GM03348 (cell line): ENCODE measurements around the gene WFDC1.
A peak's percentile ranks its signal among the peaks of the same experiment; 100 is the strongest.

ENCODE experiments used
- DNase-seq: peaks from one replicate; pipeline ENCODE4 v3.0.0; 2012; ENCODE audit warnings: low spot score

Gene WFDC1

DNA sequence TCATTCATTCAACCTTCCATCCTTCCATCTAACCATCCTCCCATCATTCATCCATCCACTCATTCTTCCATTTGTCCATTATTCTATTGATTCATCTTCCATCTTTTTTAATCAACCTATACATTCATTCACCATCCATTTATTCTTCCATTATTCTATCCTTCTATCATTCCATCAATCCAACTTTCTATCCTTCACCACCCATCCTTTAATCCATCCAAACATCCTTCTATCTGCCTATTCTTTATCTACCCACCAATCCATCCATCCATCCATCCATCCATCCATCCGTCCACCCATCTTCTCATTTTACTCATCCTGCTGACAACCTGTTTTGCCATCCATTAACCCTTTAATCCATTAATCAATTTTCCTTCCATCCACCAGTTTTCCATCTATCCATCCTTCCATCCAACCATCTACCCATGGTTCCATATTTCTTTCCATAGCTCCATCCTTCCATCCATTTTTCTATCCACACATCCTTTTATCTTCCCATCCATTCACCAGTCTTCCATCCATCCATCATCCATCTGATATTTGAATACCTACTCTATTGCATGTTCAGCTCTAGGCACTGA lies 21.8 kb upstream of the WFDC1 start:
- no peak for DNase-seq

DNA sequence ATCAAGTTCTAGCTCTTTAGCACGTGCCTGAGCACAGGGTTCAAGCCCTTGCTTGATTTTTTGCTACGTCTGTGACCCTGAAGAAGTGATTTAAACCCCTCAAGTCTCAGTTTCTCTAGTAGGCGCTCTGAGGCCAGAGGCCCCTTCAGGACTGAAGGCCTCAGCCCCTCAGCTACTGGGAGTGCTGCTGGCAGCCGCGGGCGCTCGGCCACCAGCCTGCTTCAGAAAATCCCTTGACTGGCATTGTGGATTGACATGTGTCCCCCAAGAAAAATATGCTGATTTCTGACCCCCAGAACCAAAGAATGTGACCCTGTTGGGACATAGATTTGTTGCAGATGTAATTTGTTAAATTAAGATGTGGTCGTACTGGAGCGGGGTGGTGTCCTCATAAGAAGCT lies 20.2 kb upstream of the WFDC1 start:
- no peak for DNase-seq

DNA sequence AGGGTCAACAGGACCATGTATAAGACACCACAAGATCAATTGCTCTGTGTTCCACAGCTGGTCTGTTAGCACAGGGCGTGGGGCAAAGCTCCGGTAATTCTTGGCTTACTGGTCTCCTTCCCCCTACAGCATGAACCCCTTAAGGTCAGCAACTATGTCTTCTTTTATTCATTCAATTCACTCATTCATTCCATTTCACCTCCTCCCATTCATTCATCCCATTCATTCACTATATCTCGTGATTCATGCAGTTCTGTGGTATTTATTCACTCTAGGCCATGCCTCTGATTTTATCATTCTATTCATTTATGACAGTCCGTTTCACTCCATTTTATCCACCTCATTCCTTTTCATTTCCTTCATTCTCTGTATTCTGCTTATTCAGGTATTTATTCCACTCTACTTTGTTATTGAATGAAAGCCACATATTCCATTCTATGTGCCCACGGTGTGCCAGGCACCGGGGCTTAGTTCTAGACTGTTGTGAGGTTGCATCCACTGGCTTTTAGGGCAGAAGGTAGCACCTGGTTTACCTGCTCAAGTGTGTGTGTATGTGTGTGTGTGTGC lies 19.0 kb upstream of the WFDC1 start:
- no peak for DNase-seq

DNA sequence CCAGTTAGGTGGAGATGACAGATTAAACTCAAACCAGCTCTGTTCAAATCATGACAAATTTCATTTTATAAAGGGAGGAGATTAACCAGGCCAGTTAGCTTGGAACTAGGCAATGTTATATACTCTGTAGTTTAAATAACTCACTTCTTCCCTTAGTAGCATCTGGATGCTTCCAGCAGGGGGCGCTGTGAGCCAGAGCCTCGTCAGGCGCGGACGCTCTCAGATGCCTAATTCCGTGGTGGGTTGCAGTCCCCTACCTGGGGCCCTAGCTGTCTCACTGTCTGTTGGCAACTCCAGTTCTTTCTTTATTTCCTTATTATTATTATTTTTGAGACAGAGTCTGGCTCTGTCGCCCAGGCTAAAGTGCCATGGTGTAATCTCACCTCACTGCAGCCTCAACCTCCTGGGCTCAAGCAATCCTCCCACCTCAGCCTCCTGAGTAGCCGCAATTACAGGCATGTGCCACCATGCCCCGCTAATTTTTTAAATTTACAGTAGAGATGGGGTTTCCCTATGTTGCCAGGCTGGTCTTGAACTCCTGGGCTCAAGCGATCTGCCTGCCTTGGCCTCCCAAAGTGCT lies 17.3 kb upstream of the WFDC1 start:
- DNase-seq, result peak; percentile 78

DNA sequence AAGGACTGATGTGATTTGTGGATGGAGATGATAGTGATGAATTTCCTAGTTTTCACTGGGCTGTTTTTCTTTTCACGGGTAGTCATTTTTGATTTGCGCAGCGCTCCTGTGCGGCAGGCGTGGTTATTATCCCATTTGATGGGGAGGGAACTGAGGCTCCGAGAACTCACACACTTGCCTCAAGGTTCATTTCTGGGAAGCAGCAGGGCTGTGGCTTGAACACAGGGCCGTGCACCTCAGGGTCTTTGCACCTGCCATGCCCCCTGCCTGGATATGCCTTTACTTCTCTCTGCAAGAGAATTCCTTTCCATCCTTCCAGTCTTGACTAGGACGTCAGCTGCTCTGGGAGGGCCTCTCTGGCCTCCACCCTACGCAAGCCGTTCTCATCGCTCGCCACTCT lies 16.3 kb upstream of the WFDC1 start:
- no peak for DNase-seq

DNA sequence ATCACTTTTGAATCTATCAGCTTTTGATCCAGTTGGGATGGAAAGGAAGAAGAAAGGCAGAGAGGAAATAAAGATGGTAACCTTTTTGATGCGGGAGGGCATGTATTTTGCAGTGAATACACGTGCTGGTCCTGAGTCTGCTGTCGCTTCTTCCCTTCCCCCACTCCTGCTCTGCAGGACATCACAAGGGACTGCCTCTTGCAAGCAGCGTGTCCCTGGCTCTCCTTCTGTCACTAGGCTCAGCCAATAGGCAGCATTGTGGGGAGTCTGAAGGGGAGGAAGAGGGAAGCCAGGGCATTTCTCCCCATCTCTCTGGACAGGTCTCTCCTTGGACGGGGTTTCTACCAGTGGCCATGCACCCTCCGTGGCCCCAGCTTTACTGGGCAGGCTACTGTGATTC lies 15.7 kb upstream of the WFDC1 start:
- no peak for DNase-seq

DNA sequence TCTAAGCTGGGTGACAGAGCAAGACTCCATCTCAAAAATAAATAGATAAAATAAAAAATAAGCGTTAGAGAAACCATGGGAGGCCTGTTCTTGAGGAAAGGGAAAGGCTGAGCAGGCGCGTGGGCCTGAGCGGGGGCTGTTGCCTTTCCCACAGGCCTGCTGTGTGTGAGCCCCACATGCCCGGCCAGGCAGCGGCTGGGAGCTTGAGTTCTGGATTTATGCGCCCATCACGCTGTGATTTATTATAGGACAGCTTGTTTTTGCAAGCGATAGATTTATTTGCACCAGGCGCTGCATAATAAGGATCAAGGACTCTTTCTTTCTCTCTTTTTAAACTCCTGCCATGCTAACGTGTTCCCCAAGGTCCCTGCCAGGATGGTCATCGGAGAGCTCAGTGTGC lies 14.8 kb upstream of the WFDC1 start:
- no peak for DNase-seq

DNA sequence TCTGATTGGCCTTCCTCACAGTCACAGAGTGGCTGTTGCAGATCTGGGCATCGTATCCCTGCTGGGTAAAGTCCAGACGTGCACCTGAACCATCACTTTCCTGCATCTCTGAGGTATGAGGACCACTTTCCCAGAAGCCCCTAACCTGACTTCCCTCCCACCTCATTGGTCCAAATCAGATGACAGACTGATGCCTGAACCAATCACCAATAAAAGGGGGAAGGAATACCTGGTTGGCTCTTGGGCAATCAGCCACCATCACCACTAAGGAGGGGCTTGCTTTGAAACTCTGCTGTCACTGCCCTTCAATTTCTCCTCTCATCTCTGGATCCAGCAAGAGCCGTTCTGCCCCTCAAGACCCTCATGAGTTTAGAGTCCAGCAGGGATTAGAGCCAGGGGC lies 13.6 kb upstream of the WFDC1 start:
- DNase-seq, result peak; percentile 28

DNA sequence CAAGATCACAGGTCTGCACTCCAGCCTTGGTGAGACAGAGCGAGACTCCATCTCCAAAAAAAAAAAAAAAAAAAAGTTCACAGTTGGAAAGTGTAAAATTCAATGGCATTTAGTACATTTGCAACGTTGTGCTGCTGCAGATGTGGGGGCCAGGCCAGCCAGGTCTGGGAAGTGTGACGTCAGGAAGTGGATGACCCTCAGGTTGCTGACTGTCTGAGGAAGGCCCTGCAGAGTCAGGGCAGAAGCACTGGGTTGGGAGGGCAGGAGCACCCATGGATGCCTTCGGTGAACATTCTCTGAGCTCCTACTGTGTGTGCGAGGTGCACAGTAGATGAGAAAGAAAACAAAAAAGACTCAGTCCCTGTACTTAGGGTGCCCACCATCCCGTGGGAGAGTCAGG lies 12.1 kb upstream of the WFDC1 start:
- DNase-seq, result no peak

DNA sequence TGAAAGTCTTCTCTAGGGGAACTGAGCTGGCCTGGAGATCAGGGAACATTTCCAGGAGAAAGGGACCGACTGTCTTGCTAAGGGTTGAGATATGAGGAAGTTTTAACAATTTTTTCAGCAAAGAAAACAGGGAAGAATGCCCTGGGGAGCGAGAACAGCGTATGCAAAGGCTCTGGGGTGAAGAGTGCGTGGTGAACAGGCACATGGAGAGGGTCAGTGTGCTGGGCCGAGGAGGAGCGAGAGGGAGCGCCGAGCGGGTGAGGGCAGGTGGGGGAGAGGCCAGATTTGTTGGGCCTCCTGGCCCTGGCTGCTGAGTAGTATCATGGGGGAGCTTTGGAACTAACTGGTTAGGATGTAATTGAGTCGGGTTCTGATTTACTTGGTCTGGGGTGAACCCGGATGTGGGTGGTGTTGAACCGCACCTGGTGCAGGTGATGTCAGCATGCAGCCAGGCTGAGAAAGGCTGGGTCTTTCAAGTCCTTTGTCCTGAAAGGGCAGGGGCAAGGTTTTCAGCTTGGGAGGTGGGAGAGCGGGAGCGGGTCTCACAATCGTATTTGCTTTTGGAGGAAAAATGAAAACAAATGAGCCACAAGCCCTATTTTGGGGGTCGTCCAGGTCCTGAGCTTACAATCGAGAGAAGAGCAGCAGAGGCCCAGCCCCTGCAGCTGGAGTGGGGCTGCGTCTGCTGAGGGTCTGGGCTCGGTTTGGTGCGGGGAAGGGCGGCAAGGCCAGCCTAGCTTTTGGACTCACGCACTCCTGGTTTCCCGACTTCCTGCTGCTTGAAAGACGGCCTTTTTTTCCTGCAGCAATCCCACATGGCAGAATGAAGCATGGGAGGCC lies 11.1 kb upstream of the WFDC1 start:
- DNase-seq, result no peak

DNA sequence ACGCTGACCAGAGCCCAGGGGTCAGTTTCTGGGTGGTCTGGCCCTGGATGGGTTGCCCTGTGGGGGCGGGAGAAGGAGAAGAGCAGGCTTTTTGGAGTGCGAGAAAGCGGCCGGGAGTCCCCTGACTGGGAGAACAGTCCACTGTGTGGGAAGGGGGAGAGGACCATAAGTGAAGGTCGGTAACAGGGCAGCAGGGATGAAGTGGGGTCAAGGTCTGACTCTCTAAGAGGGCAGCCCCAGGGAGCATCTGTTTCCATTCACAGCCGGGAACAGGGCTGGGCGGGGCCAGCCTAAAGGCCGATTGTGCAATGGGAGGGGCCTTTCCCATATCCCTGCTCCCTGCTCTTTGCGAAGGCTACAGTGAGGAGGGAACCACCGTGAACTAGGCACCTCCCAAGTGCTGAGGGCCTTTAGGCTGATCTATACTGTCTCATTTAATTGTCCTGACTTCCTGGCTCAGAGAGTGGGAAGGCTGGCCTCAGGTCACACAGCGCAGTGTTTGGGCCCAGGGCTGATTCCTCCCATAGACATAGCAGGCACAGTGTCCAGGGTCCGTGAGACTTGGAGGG lies 10.4 kb upstream of the WFDC1 start:
- DNase-seq, result peak; percentile 78

DNA sequence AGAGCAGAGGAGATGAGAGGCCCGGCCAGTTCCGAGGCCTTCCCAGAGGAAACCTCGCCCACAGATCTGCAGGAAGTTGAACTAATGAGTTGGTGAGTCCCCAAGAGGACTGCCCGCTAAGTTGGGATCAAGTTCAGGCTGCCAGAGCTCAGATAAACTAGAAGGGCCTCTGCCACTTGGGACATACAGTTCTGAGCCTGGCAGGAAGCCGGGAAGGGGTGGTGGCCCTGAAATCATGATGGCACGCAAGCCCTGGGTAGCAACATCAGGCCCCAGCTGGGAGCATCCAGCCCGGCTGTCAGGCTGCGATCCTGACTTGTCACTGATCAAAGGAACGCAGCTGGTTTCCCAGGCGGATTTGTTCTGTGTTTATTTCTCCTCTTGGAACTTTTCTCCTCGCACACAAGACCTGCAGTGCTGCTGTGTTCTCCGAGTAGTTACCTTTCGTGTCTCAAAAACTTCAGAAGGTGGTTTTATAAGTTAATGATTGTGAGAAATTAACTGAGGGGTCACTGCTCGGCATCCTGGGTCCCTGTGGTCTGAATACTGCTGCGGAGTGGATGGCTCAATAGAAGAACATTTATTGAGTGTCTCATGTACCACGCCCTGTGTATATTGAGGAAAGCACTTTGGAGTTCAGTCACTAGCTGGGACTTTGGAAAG lies 8.0 kb upstream of the WFDC1 start:
- no peak for DNase-seq

DNA sequence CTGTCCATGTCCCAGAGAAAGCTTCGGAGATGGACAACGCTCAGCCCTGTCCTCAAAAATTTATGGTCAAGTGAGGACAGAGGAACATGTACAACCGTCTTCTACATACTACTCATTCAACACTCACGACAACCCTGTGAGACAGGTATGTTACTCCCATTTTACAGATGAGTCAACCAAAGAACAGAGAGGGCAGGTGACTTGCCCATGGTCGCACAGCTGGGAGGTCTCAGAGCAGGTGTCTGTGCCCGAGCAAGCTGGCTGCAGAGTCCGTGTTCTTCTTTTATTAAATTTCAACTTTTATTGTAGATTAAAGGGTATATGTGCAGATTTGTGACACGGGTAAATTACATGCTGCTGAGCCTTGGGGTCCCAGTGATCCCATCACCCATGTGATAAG lies 5.8 kb upstream of the WFDC1 start:
- DNase-seq, result no peak

DNA sequence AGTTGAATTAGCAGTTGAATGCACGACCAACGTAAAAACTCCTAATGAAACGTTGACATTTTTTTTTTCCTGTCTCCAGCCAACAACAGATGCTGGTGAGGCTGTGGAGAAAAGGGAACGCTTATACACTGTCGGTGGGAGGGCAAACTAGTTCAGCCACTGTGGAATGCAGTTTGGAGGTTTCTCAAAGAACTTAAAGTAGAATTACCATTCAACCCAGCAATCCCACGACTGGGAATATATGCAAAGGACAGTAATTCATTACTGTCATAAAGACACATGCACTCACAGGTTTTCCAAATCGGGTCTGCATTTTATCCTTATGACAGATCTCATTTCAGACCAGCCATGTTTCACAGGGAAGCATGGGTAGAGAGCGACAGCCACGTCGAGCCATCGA lies 3.5 kb upstream of the WFDC1 start:
- no peak for DNase-seq

DNA sequence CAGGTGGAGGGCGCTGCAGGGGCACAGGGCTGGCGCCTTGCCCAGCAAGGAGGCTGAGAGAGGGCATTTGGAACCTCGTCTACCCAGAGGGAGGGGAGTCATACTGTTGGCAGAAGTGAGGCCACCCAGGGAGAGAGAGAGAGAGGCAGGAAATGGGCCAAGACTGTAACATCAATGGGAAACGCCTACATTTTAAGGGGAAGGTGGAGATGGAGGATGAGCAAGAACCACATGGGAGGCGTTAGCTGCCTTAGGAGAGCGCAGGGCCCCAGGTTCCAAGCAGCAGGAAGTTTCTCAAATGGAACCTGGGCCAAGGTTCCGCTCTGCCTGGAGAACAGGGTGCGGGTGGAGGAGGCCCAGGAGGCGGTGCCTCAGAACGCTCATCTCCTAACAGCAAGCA lies 2.7 kb upstream of the WFDC1 start:
- no peak for DNase-seq

DNA sequence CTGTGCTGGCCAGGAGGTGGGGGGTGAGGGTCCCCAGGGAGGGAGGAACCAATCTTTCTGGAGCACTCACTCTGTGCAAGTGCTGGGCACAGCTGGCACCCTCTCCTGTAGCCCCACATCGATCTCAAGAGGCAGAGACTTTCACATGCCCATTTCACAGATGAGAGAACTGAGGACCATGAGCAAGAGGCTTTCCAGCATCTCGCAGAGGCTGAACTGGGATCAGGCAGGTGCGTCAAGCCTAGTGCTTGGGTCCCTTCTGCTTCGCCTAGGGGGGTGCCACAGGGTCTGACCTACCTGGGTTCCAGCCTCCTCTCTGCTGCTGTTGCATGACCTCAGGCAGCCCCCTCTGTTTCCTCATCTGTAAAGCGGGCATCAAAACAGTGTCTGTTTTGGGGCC lies 1.3 kb upstream of the WFDC1 start:
- DNase-seq, result no peak

DNA sequence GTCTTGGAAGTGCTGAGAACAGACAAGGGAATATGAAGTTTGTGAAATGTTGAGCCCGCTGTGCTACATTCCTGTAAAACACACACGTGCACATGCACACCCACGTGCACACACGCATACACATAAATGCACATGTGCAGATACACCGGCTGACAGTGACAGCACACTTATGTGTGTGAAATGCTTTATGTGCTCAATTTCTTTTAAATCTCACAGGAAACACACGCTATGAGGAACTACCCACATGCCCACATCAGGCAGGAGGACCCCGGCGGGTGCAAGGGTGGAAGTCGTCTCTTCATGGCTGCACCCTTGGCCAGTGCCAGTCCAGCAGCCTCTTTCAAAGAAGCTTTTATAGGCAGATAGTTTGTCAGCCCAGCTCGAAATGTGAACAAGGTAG lies 561 bp upstream of the WFDC1 start:
- no peak for DNase-seq

DNA sequence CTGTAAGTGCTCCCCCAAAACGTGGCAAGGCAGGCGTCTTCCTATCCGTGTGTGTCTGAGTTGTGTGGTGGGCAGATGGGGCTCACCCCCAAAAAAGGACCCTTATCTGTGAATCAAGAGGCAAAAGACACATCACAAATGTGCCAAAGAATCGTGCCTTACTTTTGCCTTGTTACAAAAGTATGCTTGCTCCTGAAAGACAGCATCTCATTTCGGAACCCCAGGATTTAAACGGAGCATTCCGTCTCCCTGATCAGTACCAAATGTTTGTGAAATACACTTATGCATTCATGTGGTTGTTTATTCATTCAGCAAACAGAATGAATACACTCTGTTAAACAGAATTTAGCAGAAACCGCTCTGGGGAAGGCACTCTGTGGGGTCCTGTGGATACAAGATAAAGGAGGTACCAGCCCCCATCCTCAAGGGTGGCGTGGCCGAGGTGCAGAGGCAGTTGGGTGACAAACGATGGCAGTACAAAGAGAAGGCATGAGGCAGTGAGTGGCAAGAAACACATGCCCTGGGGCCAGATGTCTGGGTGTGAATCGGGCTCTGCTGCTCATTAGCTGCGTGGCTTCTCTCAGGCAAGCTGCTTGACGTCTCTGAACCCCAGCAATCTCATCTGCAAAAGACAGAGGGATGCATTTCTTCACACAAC lies 654 bp downstream of the WFDC1 start:
- DNase-seq, result no peak

DNA sequence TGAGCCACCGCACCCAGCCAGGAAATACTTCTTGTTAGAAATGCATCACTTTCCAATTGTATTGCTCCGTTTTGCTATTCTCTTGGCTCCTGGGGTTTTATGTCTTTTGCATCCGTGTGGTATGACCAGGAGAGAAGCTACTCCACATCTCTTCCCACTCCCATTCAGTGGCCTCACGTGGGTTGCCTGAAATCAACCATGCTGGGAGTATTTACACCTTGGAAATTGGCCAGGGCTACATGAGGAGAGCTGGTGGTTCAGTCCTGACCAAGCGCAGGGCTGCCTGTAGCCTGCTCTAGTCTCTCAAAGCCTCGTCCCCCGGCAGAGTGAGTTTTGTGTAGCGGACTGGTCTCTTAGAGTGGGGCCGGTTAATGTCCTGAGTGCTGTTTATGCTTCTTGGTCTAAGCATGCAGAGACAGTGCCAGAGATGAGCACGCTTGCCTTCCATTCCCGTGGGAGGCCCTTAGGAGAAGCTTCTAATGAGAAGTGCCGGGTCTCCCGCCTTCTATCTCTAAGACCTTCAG lies 3.8 kb downstream of the WFDC1 start:
- no peak for DNase-seq

DNA sequence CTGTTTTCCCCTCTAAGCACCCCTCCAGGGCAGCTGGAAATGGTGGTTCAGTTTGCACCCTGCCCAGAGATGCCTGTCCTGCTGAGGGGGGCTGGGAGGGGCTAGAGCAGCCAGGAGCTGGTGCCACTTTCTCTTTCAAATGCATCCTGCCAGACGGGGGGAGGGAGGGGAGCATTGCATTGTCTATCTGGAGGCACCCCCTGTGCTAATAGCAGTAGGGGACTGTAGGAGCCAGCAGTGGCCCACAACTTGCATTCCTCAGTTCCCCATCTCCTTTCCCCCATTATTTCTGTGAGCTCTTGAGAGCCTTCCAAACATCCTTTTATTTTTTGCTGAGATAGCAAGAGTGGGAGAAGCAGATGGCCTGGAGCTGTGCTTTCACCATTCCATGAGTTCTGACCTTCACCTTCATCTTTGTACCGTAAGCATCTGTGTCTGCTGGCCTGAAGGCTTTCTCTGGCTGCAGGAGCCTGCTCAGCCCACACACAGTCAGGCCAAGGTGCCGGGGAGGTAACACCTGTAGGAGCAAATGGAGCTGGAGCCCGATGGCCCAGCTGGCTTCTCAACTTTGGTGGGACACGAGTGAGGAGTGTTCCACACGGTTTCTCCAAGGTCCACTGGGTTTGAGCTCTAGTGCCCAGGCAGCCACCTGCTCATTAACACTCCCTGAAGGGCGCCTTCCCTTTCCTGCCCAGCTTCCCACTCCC lies 5.2 kb downstream of the WFDC1 start:
- DNase-seq, result no peak
